Mesenchymal stem cell (in vitro differentiated cells and primary cell): ENCODE results near the gene SRMS.

ENCODE experiments used
- DNase-seq: peaks from one replicate; pipeline ENCODE4 v3.0.0-alpha.2; 2013
- H2AFZ ChIP-seq: one replicate; pipeline ENCODE4 v1.6.1; 2013; ENCODE audit warnings: low read depth, mild to moderate bottlenecking, control low read depth, inconsistent platforms, low read length, moderate library complexity
- H2AK5ac ChIP-seq: 2 replicates; pipeline ENCODE4 v1.6.1; 2013; ENCODE audit warnings: low read length, moderate library complexity, mild to moderate bottlenecking, inconsistent platforms; ENCODE audit not compliant: severe bottlenecking
- H2BK120ac ChIP-seq: one replicate; pipeline ENCODE4 v1.6.1; 2013; ENCODE audit warnings: low read depth, mild to moderate bottlenecking, inconsistent platforms, low read length, moderate library complexity
- H2BK12ac ChIP-seq, 2 experiments: one replicate each; pipeline ENCODE4 v1.6.1; 2013; ENCODE audit warnings: inconsistent platforms in 2 of 2, low read length in 2 of 2, mild to moderate bottlenecking in 2 of 2, moderate library complexity in 2 of 2, control low read depth in 1 of 2
- H2BK15ac ChIP-seq: one replicate; pipeline ENCODE4 v1.6.1; 2013; ENCODE audit warnings: mild to moderate bottlenecking, low read depth, inconsistent platforms; ENCODE audit not compliant: poor library complexity, severe bottlenecking
- H2BK5ac ChIP-seq: 2 replicates; pipeline ENCODE4 v1.6.1; 2013; ENCODE audit warnings: low read depth, mild to moderate bottlenecking, low read length, control low read depth, inconsistent platforms; ENCODE audit not compliant: poor library complexity, severe bottlenecking
- H3K14ac ChIP-seq, 2 experiments: one replicate each; pipeline ENCODE4 v1.6.1; 2013; ENCODE audit warnings: inconsistent platforms in 2 of 2, low read length in 2 of 2, control low read depth in 1 of 2, mild to moderate bottlenecking in 1 of 2, moderate library complexity in 1 of 2
- H3K18ac ChIP-seq, 2 experiments: one replicate each; pipeline ENCODE4 v1.6.1; 2013; ENCODE audit warnings: inconsistent platforms in 2 of 2, low read length in 2 of 2, control low read depth in 1 of 2, low read depth in 1 of 2, mild to moderate bottlenecking in 1 of 2
- H3K23ac ChIP-seq, 2 experiments: one replicate each; pipeline ENCODE4 v1.6.1; 2013; ENCODE audit warnings: inconsistent platforms in 2 of 2, low read length in 2 of 2, mild to moderate bottlenecking in 2 of 2, moderate library complexity in 2 of 2, control low read depth in 1 of 2
- H3K27ac ChIP-seq: 2 replicates; pipeline ENCODE4 v1.5.1; 2013; ENCODE audit warnings: mild to moderate bottlenecking, moderate library complexity, low read length, control low read depth, inconsistent platforms; ENCODE audit not compliant: poor library complexity, severe bottlenecking
- H3K27me3 ChIP-seq, 2 experiments: 2 replicates each; pipeline versions ENCODE4 v1.6.1 to v1.7.0; 2013; ENCODE audit warnings: low read length in 2 of 2, mild to moderate bottlenecking in 2 of 2, moderate library complexity in 2 of 2, control low read depth in 1 of 2, inconsistent platforms in 1 of 2; ENCODE audit not compliant: control insufficient read depth in 1 of 2, insufficient read depth in 1 of 2
- H3K36me3 ChIP-seq, 2 experiments: 2 replicates each; pipeline versions ENCODE4 v1.6.1 to v1.7.0; 2013; ENCODE audit warnings: low read length in 2 of 2, control low read depth in 1 of 2, inconsistent platforms in 1 of 2, low read depth in 1 of 2, mild to moderate bottlenecking in 1 of 2; ENCODE audit not compliant: insufficient read depth in 2 of 2, control insufficient read depth in 1 of 2
- H3K4ac ChIP-seq, 2 experiments: one replicate each; pipeline ENCODE4 v1.6.1; 2013; ENCODE audit warnings: inconsistent platforms in 2 of 2, low read length in 2 of 2, mild to moderate bottlenecking in 2 of 2, moderate library complexity in 2 of 2, control low read depth in 1 of 2, low read depth in 1 of 2
- H3K4me1 ChIP-seq: 2 replicates; pipeline ENCODE4 v1.6.1; 2013; ENCODE audit warnings: low read depth, low read length, control low read depth; ENCODE audit not compliant: control insufficient read depth, insufficient read depth
- H3K4me2 ChIP-seq: 2 replicates; pipeline ENCODE4 v1.6.1; 2013; ENCODE audit warnings: low read length, mild to moderate bottlenecking, inconsistent platforms; ENCODE audit not compliant: poor library complexity, severe bottlenecking
- H3K4me3 ChIP-seq, 2 experiments: 2 replicates each; pipeline versions ENCODE4 v1.5.1 to v1.7.0; 2013; ENCODE audit warnings: low read length in 2 of 2, mild to moderate bottlenecking in 2 of 2, control low read depth in 1 of 2, low read depth in 1 of 2; ENCODE audit not compliant: insufficient read depth in 1 of 2
- H3K79me1 ChIP-seq: replicated peaks from 2 replicates; pipeline ENCODE4 v1.6.1; 2013; ENCODE audit warnings: mild to moderate bottlenecking, control low read depth, low read length, inconsistent platforms; ENCODE audit not compliant: poor library complexity, severe bottlenecking
- H3K9ac ChIP-seq: 2 replicates; pipeline ENCODE4 v1.7.0; 2013; ENCODE audit warnings: mild to moderate bottlenecking, low read length, moderate library complexity
- H3K9me3 ChIP-seq: 2 replicates; pipeline ENCODE4 v1.7.0; 2013; ENCODE audit warnings: mild to moderate bottlenecking, low read length; ENCODE audit not compliant: control insufficient read depth
- H4K8ac ChIP-seq: one replicate; pipeline ENCODE4 v1.6.1; 2013; ENCODE audit warnings: inconsistent platforms, mild to moderate bottlenecking, low read length, moderate library complexity
- H4K91ac ChIP-seq: one replicate; pipeline ENCODE4 v1.6.1; 2013; ENCODE audit warnings: mild to moderate bottlenecking, low read length, inconsistent platforms
- WGBS: methylation state at CpG from one replicate; pipeline ENCODE4 v1.1.7; 2013; ENCODE audit warnings: mixed read lengths; 5-methylcytosine and 5-hydroxymethylcytosine counted together

Gene SRMS

DNA sequence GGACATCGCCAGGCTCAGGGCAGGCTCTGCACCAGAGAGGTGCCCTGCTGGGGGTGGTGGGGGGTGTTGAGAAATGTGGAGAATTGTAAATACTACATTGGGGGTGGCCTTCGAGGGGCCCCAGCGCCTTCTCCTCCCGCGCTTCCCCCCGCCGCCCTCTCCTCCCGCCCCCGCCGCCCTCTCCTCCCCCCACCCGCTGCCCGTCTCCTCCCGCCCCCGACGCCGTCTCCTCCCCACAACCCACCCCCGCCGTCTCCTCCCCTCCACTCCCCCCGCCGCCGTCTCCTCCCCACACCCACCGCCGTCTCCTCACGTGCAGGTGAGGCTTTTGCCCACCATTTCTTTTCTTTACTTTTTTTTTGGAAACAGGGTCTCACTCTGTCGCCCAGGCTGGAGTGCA, 1.5 kb upstream of the SRMS start:
- Histone ChIP-seq H3K18ac (no peak overlapping the region), H3K4me1 (peaks cover 27% of the 10 kb centered on the region), H3K79me1 (no peaks in the 10 kb centered on the region), H2BK15ac (no peak overlapping the region), H3K23ac (no peak overlapping the region), H4K8ac (no peak overlapping the region), H2BK5ac (no peak overlapping the region), H3K36me3 (no peaks in the 10 kb centered on the region), H2BK12ac (no peak overlapping the region), H2AK5ac (no peak overlapping the region), H3K14ac (no peak overlapping the region), H3K4ac (no peak overlapping the region), H3K9ac (no peak overlapping the region), H3K27me3 (peaks cover 11 to 69% of the 10 kb centered on the region in 2 experiments), H4K91ac (no peak overlapping the region), H2AFZ (no peak overlapping the region), H3K9me3 (no peaks in the 10 kb centered on the region), H3K27ac (no peak overlapping the region), H2BK120ac (no peak overlapping the region), H3K4me3 (no peak overlapping the region), H3K4me2 (no peak overlapping the region)
- 100% methylated on average over 1 of the region's 25 CpGs for WGBS
- no peak for DNase-seq

- Histone ChIP-seq H4K8ac (no peak overlapping the region), H2AK5ac (no peak overlapping the region), H2BK15ac (no peak overlapping the region), H3K4me1 (peaks cover 23% of the 10 kb centered on the region), H3K9me3 (no peaks in the 10 kb centered on the region), H3K27me3 (peaks cover 11 to 73% of the 10 kb centered on the region in 2 experiments), H4K91ac (no peak overlapping the region), H2BK120ac (no peak overlapping the region), H3K79me1 (no peaks in the 10 kb centered on the region), H3K36me3 (no peaks in the 10 kb centered on the region), H3K9ac (no peak overlapping the region), H3K23ac (no peak overlapping the region), H3K4me2 (no peak overlapping the region), H2AFZ (no peak overlapping the region), H3K27ac (no peak overlapping the region), H3K4ac (no peak overlapping the region), H2BK5ac (no peak overlapping the region), H3K14ac (no peak overlapping the region), H3K18ac (no peak overlapping the region), H2BK12ac (no peak overlapping the region), H3K4me3 (no peak overlapping the region)
- no peak for DNase-seq
- WGBS: 65% methylated on average over 11 of the region's 11 CpGs
Measured at GRCh38 chr20:63548542-63548941, 993 bp upstream of the SRMS start.

GRCh38 chr20:63546956-63547724, 409 bp downstream of the SRMS start:
- Histone ChIP-seq H3K18ac (no peak overlapping the region), H4K91ac (no peak overlapping the region), H3K9ac (no peak overlapping the region), H3K79me1 (no peaks in the 10 kb centered on the region), H2BK12ac (no peak overlapping the region), H4K8ac (no peak overlapping the region), H3K4ac (no peak overlapping the region), H2BK5ac (no peak overlapping the region), H3K4me2 (no peak overlapping the region), H3K27me3 (peaks cover 11 to 81% of the 10 kb centered on the region in 2 experiments), H2AFZ (no peak overlapping the region), H3K14ac (no peak overlapping the region), H3K36me3 (no peaks in the 10 kb centered on the region), H3K27ac (no peak overlapping the region), H3K4me3 (no peak overlapping the region), H2BK120ac (no peak overlapping the region), H2AK5ac (no peak overlapping the region), H3K4me1 (peaks cover 15% of the 10 kb centered on the region), H3K9me3 (no peaks in the 10 kb centered on the region), H2BK15ac (no peak overlapping the region), H3K23ac (no peak overlapping the region)
- DNase-seq: no peak
- 72% methylated on average over 58 of the region's 58 CpGs for WGBS

DNA sequence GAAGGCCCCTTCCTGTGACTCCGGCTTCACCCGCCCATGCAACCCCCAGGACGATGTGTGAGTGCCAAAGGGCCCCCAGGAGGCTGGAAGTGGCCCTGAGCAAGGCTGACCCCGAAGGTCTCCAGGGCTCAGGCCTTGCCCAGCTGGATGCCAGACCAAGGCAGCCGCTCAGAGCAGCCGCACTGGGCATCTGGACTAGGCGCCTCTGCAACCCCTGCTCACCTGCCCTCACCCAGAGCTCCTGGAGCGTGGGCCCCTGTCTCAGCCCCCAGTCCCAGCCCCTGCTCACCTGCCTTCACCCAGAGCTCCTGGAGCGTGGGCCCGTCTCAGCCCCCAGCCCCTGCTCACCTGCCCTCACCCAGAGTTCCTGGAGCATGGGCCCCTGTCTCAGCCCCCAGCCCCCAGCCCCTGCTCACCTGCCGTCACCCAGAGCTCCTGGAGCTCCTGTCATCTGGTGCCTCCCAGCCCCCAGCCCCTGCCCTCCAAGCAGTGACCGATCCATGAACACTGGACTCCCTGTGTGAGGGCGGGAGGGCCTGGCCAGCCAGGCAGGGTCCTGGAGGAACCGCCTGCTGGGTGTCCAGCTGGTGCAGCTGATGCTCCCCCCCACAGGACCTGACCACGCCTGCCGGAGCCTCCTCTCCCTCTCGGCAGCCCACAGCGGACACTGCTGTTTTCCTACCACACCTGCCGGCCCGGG, 1.1 kb downstream of the SRMS start:
- no peak overlapping the region for H3K18ac ChIP-seq
- no peak overlapping the region for H3K9ac ChIP-seq
- H2BK12ac ChIP-seq: no peak overlapping the region
- no peak overlapping the region for H4K91ac ChIP-seq
- H3K4ac ChIP-seq: no peak overlapping the region
- DNase-seq: no peak
- no peak overlapping the region for H2AK5ac ChIP-seq
- H3K4me2 ChIP-seq: no peak overlapping the region
- no peak overlapping the region for H3K14ac ChIP-seq
- H3K4me3 ChIP-seq: no peak overlapping the region
- no peak overlapping the region for H2BK5ac ChIP-seq
- H3K36me3 ChIP-seq: no peaks in the 10 kb centered on the region
- no peak overlapping the region for H4K8ac ChIP-seq
- no peaks in the 10 kb centered on the region for H3K79me1 ChIP-seq
- H3K4me1 ChIP-seq: peaks cover 15% of the 10 kb centered on the region
- H2AFZ ChIP-seq: no peak overlapping the region
- H2BK120ac ChIP-seq: no peak overlapping the region
- no peak overlapping the region for H2BK15ac ChIP-seq
- H3K23ac ChIP-seq: no peak overlapping the region
- H3K9me3 ChIP-seq: no peaks in the 10 kb centered on the region
- WGBS: 81% methylated on average over 19 of the region's 20 CpGs
- no peak overlapping the region for H3K27ac ChIP-seq
- H3K27me3 ChIP-seq: peaks cover 11 to 82% of the 10 kb centered on the region in 2 experiments
